Neuronal stem cell (in vitro differentiated cells): ENCODE measurements around the gene ARHGAP9.
"Not testable (repeated sequence)": the region's sequence is repeated elsewhere in the genome, so short reads cannot be mapped to it uniquely, and the experiment has no call there.

ENCODE experiments used
- DNase-seq: peaks from one replicate; pipeline ENCODE4 v3.0.0-alpha.2; 2013; ENCODE audit warnings: low spot score
- H2AFZ ChIP-seq: one replicate; pipeline ENCODE4 v1.6.1; 2013; ENCODE audit warnings: mild to moderate bottlenecking, low read length, inconsistent platforms
- H2AK5ac ChIP-seq: 2 replicates; pipeline ENCODE4 v1.6.1; 2013; ENCODE audit warnings: low read depth, mild to moderate bottlenecking, inconsistent platforms, low read length, moderate library complexity, mixed read lengths
- H2BK120ac ChIP-seq: 2 replicates; pipeline ENCODE4 v1.6.1; 2013; ENCODE audit warnings: low read depth, mild to moderate bottlenecking, inconsistent platforms, low read length, moderate library complexity, mixed read lengths
- H2BK12ac ChIP-seq: one replicate; pipeline ENCODE4 v1.6.1; 2013; ENCODE audit warnings: low read length, inconsistent platforms
- H2BK15ac ChIP-seq: 2 replicates; pipeline ENCODE4 v1.6.1; 2013; ENCODE audit warnings: mild to moderate bottlenecking, low read length, inconsistent platforms, mixed read lengths
- H2BK5ac ChIP-seq: one replicate; pipeline ENCODE4 v1.6.1; 2013; ENCODE audit warnings: inconsistent platforms, mild to moderate bottlenecking, low read length, moderate library complexity
- H3K14ac ChIP-seq: one replicate; pipeline ENCODE4 v1.6.1; 2013; ENCODE audit warnings: low read length, inconsistent platforms
- H3K18ac ChIP-seq: 2 replicates; pipeline ENCODE4 v1.6.1; 2013; ENCODE audit warnings: low read length, inconsistent platforms
- H3K23ac ChIP-seq: 2 replicates; pipeline ENCODE4 v1.6.1; 2013; ENCODE audit warnings: low read depth, mild to moderate bottlenecking, mixed read lengths, low read length, inconsistent platforms; ENCODE audit not compliant: poor library complexity
- H3K27ac ChIP-seq: replicated peaks from 3 replicates; pipeline ENCODE4 v1.5.1; 2013; ENCODE audit warnings: low read length, inconsistent platforms
- H3K27me3 ChIP-seq, 3 experiments: 2 replicates each; pipeline ENCODE4 v1.6.1; 2013; ENCODE audit warnings: low read length in 3 of 3, mild to moderate bottlenecking in 2 of 3, inconsistent platforms in 1 of 3, low read depth in 1 of 3, mixed read lengths in 1 of 3, moderate library complexity in 1 of 3; ENCODE audit not compliant: control insufficient read depth in 3 of 3, insufficient read depth in 3 of 3
- H3K36me3 ChIP-seq, 2 donors: replicated peaks in 1 of 2; 2 replicates each; pipeline ENCODE4 v1.6.1; 2013; ENCODE audit warnings: low read length in 2 of 2; ENCODE audit not compliant: control insufficient read depth in 2 of 2, insufficient read depth in 2 of 2
- H3K4ac ChIP-seq: 2 replicates; pipeline ENCODE4 v1.6.1; 2013; ENCODE audit warnings: inconsistent platforms, mild to moderate bottlenecking, low read length, moderate library complexity
- H3K4me1 ChIP-seq, 2 donors: 1 replicate in 1 of 2; 2 replicates in 1 of 2; pipeline ENCODE4 v1.6.1; 2013; ENCODE audit warnings: low read length in 2 of 2, low read depth in 1 of 2; ENCODE audit not compliant: control insufficient read depth in 2 of 2, insufficient read depth in 1 of 2
- H3K4me2 ChIP-seq: one replicate; pipeline ENCODE4 v1.6.1; 2013; ENCODE audit warnings: mild to moderate bottlenecking, low read length, inconsistent platforms; ENCODE audit not compliant: insufficient read depth, poor library complexity, severe bottlenecking
- H3K4me3 ChIP-seq, 2 donors: 2 replicates each; pipeline ENCODE4 v1.5.1; 2013; ENCODE audit warnings: low read length in 2 of 2, mild to moderate bottlenecking in 2 of 2, inconsistent platforms in 1 of 2, moderate library complexity in 1 of 2
- H3K79me1 ChIP-seq: one replicate; pipeline ENCODE4 v1.6.1; 2013; ENCODE audit warnings: low read depth, mild to moderate bottlenecking, inconsistent platforms, low read length, moderate library complexity
- H3K9ac ChIP-seq: one replicate; pipeline ENCODE4 v1.6.1; 2013; ENCODE audit warnings: mild to moderate bottlenecking, low read depth, low read length, inconsistent platforms; ENCODE audit not compliant: poor library complexity
- H3K9me3 ChIP-seq, 2 donors: replicated peaks in 1 of 2; 2 replicates each; pipeline versions ENCODE3 to v1.6.1; 2013; ENCODE audit warnings: low read length in 2 of 2, mild to moderate bottlenecking in 2 of 2, inconsistent platforms in 1 of 2, low read depth in 1 of 2, mixed read lengths in 1 of 2, moderate library complexity in 1 of 2; ENCODE audit not compliant: control insufficient read depth in 2 of 2, insufficient read depth in 1 of 2
- H4K8ac ChIP-seq: one replicate; pipeline ENCODE4 v1.6.1; 2013; ENCODE audit warnings: low read depth, mild to moderate bottlenecking, inconsistent platforms, low read length, moderate library complexity
- H4K91ac ChIP-seq: one replicate; pipeline ENCODE4 v1.6.1; 2013; ENCODE audit warnings: low read length, low read depth, mild to moderate bottlenecking, inconsistent platforms; ENCODE audit not compliant: poor library complexity
- WGBS, 2 donors: extraction: QIAGEN DNeasy Blood & Tissue Kit; methylation state at CpG; one replicate each; pipeline ENCODE4 v1.1.7; 2013; ENCODE audit warnings: missing lambda C conversion rate in 2 of 2, mixed read lengths in 1 of 2; ENCODE audit not compliant: insufficient read length in 2 of 2, insufficient replicate concordance in 1 of 2; ENCODE audit errors: extremely low coverage in 2 of 2; 5-methylcytosine and 5-hydroxymethylcytosine counted together

Gene ARHGAP9

DNA sequence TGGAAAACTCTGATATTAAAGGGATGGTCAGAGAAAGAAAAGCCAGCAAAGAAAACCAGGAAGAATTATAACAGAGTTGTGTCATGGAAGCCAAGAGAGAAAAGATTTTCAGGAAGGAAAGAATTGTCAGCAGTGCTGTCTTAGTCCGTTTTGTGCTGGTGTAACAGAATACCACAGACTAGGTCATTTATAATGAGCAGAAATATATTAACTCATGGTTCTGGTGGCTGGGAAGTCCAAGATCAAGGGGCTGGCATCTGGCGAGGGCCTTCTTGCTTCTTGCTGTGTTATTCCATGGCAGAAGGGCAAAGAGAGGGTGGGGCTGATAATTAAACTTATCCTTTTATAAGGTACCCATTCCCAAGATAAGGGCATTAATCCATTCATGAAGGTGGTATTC is 31.0 kb downstream of the ARHGAP9 start:
- Histone ChIP-seq H3K14ac (no peak overlapping the region), H3K36me3 (no peaks in the 10 kb centered on the region), H3K79me1 (no peaks in the 10 kb centered on the region), H2BK12ac (no peak overlapping the region), H2BK15ac (no peak overlapping the region), H2AFZ (no peak overlapping the region), H3K4me1 (peaks cover 4% of the 10 kb centered on the region in 2 donors), H3K27ac (no peak overlapping the region), H2AK5ac (no peak overlapping the region), H3K4me2 (no peak overlapping the region), H3K23ac (no peak overlapping the region), H3K9ac (no peak overlapping the region), H3K9me3 (no peaks in the 10 kb centered on the region), H4K8ac (no peak overlapping the region), H4K91ac (no peak overlapping the region), H3K4me3 (no peak overlapping the region), H3K4ac (no peak overlapping the region), H2BK5ac (no peak overlapping the region), H3K27me3 (peaks cover 0 to 11% (median 0%) of the 10 kb centered on the region in 3 experiments), H2BK120ac (no peak overlapping the region), H3K18ac (no peak overlapping the region)
- no peak for DNase-seq
- no CpG with 5 or more reads among the region's 2 CpGs for WGBS, 2 donors

DNA sequence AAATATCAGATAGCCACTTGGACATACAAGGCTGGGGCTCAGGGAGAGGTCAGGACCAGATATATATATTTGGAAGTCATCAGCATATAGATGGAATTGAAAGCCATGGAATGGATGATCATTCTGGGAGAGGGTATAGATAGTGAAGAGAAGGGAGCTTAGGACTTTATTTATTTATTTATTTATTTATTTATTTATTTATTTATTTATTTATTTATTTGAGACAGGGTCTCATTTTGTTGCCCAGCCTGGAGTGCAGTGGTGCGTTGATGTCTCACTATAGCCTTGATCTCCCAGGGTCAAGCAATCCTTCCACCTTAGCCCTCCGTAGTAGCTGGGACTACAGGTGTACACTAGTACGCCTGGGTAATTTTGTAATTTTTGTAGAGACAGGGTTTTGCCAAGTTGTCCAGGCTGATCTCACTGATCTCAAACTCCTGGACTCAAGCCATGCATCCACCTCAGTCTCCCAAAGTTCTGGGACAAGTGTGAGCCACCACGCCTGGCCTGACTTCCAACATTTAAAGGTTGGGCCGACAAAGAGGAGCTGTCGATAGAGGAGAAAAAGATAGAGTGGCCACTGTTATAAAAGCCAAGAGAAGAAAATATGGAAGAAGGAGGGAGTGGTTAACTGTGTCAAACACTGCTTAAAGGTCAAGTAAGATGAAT is 33.2 kb downstream of the ARHGAP9 start:
- no peak overlapping the region for H2BK120ac ChIP-seq
- H3K9ac ChIP-seq, result no peak overlapping the region
- no peaks in the 10 kb centered on the region for H3K79me1 ChIP-seq
- H4K91ac ChIP-seq, result no peak overlapping the region
- H3K23ac ChIP-seq, result no peak overlapping the region
- H3K4ac ChIP-seq, result no peak overlapping the region
- DNase-seq, result no peak
- no peaks in the 10 kb centered on the region for H3K36me3 ChIP-seq
- H3K27me3 ChIP-seq, result peaks cover 0 to 11% (median 0%) of the 10 kb centered on the region in 3 experiments
- peaks cover 0 to 2% of the 10 kb centered on the region in 2 donors for H3K9me3 ChIP-seq
- no peak overlapping the region for H2BK5ac ChIP-seq
- H4K8ac ChIP-seq, result no peak overlapping the region
- no peak overlapping the region for H3K27ac ChIP-seq
- no peak overlapping the region for H2AK5ac ChIP-seq
- no peak overlapping the region for H2AFZ ChIP-seq
- H3K18ac ChIP-seq, result no peak overlapping the region
- no peak overlapping the region for H2BK12ac ChIP-seq
- no peaks in the 10 kb centered on the region for H3K4me1 ChIP-seq
- H3K4me3 ChIP-seq, result no peak overlapping the region
- no peak overlapping the region for H2BK15ac ChIP-seq
- no peak overlapping the region for H3K14ac ChIP-seq
- no CpG with 5 or more reads among the region's 6 CpGs for WGBS, 2 donors
- no peak overlapping the region for H3K4me2 ChIP-seq

DNA sequence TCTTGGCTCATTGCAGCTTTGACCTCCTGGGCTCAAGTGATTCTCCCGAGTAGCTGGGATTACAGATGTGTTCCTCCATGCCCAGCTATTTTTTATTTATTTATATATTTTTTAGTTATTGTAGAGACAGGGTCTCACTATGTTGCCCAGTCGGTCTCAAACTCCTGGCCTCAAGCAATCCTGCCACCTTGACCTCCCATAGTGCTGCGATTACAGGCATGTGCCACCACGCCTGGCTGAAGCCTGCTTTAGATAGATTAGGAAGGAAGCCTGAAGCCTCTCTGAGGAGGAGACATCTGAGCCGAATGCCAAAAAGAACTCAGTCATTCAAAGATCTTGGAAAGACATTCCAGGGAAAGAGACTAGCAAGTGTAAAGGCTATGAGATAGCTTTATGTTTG is 34.9 kb downstream of the ARHGAP9 start:
- H3K4ac ChIP-seq, result no peak overlapping the region
- no peak overlapping the region for H2BK120ac ChIP-seq
- H4K8ac ChIP-seq, result no peak overlapping the region
- H3K27me3 ChIP-seq, result no peaks in the 10 kb centered on the region
- H2BK15ac ChIP-seq, result no peak overlapping the region
- no peak overlapping the region for H3K14ac ChIP-seq
- H3K23ac ChIP-seq, result no peak overlapping the region
- H3K4me3 ChIP-seq, result no peak overlapping the region
- H2AFZ ChIP-seq, result no peak overlapping the region
- H3K4me1 ChIP-seq, result no peaks in the 10 kb centered on the region
- H2BK5ac ChIP-seq, result no peak overlapping the region
- no peak overlapping the region for H3K27ac ChIP-seq
- H3K4me2 ChIP-seq, result no peak overlapping the region
- H2AK5ac ChIP-seq, result no peak overlapping the region
- H2BK12ac ChIP-seq, result no peak overlapping the region
- peaks cover 0 to 2% of the 10 kb centered on the region in 2 donors for H3K9me3 ChIP-seq
- no peaks in the 10 kb centered on the region for H3K36me3 ChIP-seq
- no peak overlapping the region for H3K18ac ChIP-seq
- no peak for DNase-seq
- WGBS, 2 donors, result no CpG with 5 or more reads among the region's 5 CpGs
- H3K9ac ChIP-seq, result no peak overlapping the region
- H3K79me1 ChIP-seq, result no peaks in the 10 kb centered on the region
- H4K91ac ChIP-seq, result no peak overlapping the region

DNA sequence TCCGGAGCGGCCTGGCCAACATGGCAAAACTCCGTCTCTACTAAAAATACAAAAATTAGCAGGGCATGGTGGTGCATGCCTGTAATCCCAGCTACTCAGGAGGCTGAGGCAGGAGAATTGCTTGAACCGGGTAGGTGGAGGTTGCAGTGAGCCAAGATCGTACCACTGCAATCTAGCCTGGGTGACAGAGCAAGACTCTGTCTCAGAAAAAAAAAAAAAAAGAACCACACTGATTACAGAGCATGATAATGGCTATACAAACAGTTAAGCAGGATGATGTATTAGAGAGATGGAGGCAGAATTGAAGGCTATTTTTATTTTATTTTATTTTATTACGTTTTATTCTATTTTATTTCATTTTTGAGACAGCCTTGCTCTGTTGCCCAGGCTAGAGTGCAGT is 35.3 kb downstream of the ARHGAP9 start:
- H3K4me1 ChIP-seq, H3K4me3 ChIP-seq, H3K9ac ChIP-seq, H2BK15ac ChIP-seq, H3K9me3 ChIP-seq, H3K14ac ChIP-seq, H3K23ac ChIP-seq, H3K4me2 ChIP-seq, H3K79me1 ChIP-seq, H4K8ac ChIP-seq, H3K36me3 ChIP-seq, H2BK120ac ChIP-seq, H2AFZ ChIP-seq, H3K27ac ChIP-seq, H3K4ac ChIP-seq, H4K91ac ChIP-seq, H3K27me3 ChIP-seq, H2AK5ac ChIP-seq, DNase-seq, H3K18ac ChIP-seq, H2BK5ac ChIP-seq, H2BK12ac ChIP-seq: not testable (repeated sequence)
- no CpG with 5 or more reads among the region's 6 CpGs for WGBS, 2 donors
